Body of pancreas (tissue), 4 donors: Measurements from ENCODE around the gene DMAP1. TPM values are rescaled to one million over a fixed set of nuclear protein-coding genes. Genes with fewer than 3 reads are reported as not detected.

Experiments used
- ATAC-seq: fragments of 150-250 bp; one replicate; pipeline ENCODE4 v1.9.1; 2016
- DNase-seq, 4 donors: peaks; one replicate each; pipeline ENCODE4 v3.0.0-alpha.2; 2019
- H3K27ac ChIP-seq, 4 donors: fragments of 200-600 bp; sonication (generic); 1 replicate in 3 of 4; 2 replicates in 1 of 4; pipeline versions ENCODE4 v1.5.1 to v1.6.1; 2016 to 2019; ENCODE audit warnings: mild to moderate bottlenecking in 1 of 4, mixed read lengths in 1 of 4, moderate library complexity in 1 of 4
- H3K27me3 ChIP-seq, 2 donors: fragments of 200-600 bp; sonication (generic); one replicate each; pipeline ENCODE4 v1.6.0; 2016; ENCODE audit warnings: mild to moderate bottlenecking in 1 of 2
- H3K36me3 ChIP-seq, 2 donors: fragments of 200-600 bp; sonication (generic); replicated peaks in 1 of 2; 2 replicates each; pipeline ENCODE4 v1.5.1; 2016; ENCODE audit warnings: low read depth in 2 of 2; ENCODE audit not compliant: insufficient read depth in 1 of 2
- H3K4me1 ChIP-seq: fragments of 200-600 bp; sonication (generic); one replicate; pipeline ENCODE4 v1.6.0; 2016
- H3K4me3 ChIP-seq, 2 donors: fragments of 200-600 bp; sonication (generic); 1 replicate in 1 of 2; 2 replicates in 1 of 2; pipeline ENCODE4 v1.5.1; 2016 to 2019
- H3K9me3 ChIP-seq, 3 donors: fragments of 200-600 bp; sonication (generic); 1 replicate in 2 of 3; 2 replicates in 1 of 3; pipeline ENCODE4 v1.5.1; 2016
- POLR2A ChIP-seq, 3 donors: fragments of 450-650 bp; IDR thresholded peaks; one replicate each; pipeline ENCODE4 v1.6.1; 2016; ENCODE audit warnings: antibody characterized with exemption in 3 of 3, mild to moderate bottlenecking in 2 of 3
- WGBS, 2 donors: methylation state at CpG; one replicate each; pipeline ENCODE4 v1.1.5; 2017; 5-methylcytosine and 5-hydroxymethylcytosine counted together
- intact Hi-C: fragments of 100-400 bp; cut with DNase I; formaldehyde crosslinking; loops from one replicate; pipeline ENCODE4 v1.15.1; 2023
- total RNA-seq, 2 donors: library from RNA; depleted of rRNA; stranded (reverse); fragments of >200 nt; gene quantifications; one replicate each; pipeline ENCODE4 v1.1.0, GENCODE V29; 2016
- TF ChIP-seq, protein P1 (sequence below), 7 experiments: fragments of 450-650 bp in 4 of 7; fragments of 200-600 bp in 3 of 7; sonication (generic) in 3 of 7; IDR thresholded peaks; one replicate each; pipeline ENCODE4 v1.5.1; 2016 to 2019; ENCODE audit warnings: antibody characterized with exemption in 7 of 7

Gene DMAP1
- total RNA-seq, 2 donors from 2014 or later: 39.2 to 93.3 TPM

DNA sequence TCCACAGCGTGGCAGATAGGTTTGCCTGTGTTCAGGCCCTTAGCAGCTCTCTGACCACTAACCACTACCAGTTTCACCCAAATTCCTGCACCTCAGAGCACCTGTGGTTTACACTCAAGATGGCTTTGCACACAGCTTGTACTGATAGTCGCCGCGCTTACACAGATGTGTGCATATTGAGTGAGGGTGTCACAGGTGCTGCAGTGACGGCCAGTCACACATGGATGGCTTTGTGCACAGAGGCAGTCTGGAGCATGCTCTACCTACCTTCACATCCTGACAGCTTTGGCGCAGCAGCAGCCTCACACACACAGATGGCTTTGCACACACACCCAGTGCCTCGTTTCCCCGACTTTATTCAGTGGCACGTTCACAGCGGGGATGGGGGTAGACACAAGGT lies 7.5 kb downstream of the DMAP1 start:
- H3K36me3 ChIP-seq: peaks cover 0 to 32% of the 10 kb centered on the region in 2 donors
- H3K27me3 ChIP-seq: no peaks in the 10 kb centered on the region
- H3K27ac ChIP-seq: no peak overlapping the region
- DNase-seq (no peak), ATAC-seq (no peak)
- TF ChIP-seq, protein P1, sequence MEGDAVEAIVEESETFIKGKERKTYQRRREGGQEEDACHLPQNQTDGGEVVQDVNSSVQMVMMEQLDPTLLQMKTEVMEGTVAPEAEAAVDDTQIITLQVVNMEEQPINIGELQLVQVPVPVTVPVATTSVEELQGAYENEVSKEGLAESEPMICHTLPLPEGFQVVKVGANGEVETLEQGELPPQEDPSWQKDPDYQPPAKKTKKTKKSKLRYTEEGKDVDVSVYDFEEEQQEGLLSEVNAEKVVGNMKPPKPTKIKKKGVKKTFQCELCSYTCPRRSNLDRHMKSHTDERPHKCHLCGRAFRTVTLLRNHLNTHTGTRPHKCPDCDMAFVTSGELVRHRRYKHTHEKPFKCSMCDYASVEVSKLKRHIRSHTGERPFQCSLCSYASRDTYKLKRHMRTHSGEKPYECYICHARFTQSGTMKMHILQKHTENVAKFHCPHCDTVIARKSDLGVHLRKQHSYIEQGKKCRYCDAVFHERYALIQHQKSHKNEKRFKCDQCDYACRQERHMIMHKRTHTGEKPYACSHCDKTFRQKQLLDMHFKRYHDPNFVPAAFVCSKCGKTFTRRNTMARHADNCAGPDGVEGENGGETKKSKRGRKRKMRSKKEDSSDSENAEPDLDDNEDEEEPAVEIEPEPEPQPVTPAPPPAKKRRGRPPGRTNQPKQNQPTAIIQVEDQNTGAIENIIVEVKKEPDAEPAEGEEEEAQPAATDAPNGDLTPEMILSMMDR (IDR thresholded peaks at IDR 0.05): no peak
- TF ChIP-seq POLR2A (IDR thresholded peaks at IDR 0.05): no peak
- peaks cover 9% of the 10 kb centered on the region for H3K4me1 ChIP-seq
- WGBS, 2 donors: 69 to 78% methylated on average over 2 to 10 of the region's 10 CpGs
- H3K4me3 ChIP-seq: no peak overlapping the region
- intact Hi-C loops: loop anchor here (10.0 kb wide), 2 partner anchors 364 to 424 kb away; no protein-coding TSS in a partner anchor
- H3K9me3 ChIP-seq: no peaks in the 10 kb centered on the region

DNA sequence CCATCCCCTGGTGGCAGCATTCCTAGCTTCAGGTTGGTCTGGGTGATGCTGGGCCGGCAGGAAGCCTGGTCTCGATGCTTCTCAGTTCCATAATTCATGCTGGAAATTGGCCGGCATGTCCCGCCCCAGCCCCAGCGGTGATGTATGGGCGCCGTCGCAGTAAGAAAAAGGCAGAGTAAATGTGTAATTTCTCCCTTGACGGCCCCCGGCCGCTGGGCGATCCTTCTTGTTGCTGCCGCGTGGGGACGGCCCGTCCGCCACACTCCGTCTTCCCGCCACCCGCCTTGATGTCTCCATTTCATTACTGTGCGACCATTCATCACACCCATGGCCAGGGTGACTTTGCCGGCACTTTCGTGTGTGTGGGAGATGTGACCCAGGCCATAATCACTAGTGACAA lies 8.5 kb downstream of the DMAP1 start:
- TF ChIP-seq, protein P1 (IDR thresholded peaks at IDR 0.05): no peak
- no peak for TF ChIP-seq POLR2A (IDR thresholded peaks at IDR 0.05)
- intact Hi-C loops: loop anchor here (10.0 kb wide), 2 partner anchors 363 to 423 kb away; no protein-coding TSS in a partner anchor
- 89% methylated on average over 22 to 23 of the region's 23 CpGs for WGBS, 2 donors
- H3K4me3 ChIP-seq: no peak overlapping the region
- H3K27ac ChIP-seq: no peak overlapping the region
- ATAC-seq (no peak), DNase-seq (no peak)
- H3K36me3 ChIP-seq: peaks cover 0 to 28% of the 10 kb centered on the region in 2 donors
- no peaks in the 10 kb centered on the region for H3K9me3 ChIP-seq
- H3K27me3 ChIP-seq: no peaks in the 10 kb centered on the region
- H3K4me1 ChIP-seq: peaks cover 9% of the 10 kb centered on the region

DNA sequence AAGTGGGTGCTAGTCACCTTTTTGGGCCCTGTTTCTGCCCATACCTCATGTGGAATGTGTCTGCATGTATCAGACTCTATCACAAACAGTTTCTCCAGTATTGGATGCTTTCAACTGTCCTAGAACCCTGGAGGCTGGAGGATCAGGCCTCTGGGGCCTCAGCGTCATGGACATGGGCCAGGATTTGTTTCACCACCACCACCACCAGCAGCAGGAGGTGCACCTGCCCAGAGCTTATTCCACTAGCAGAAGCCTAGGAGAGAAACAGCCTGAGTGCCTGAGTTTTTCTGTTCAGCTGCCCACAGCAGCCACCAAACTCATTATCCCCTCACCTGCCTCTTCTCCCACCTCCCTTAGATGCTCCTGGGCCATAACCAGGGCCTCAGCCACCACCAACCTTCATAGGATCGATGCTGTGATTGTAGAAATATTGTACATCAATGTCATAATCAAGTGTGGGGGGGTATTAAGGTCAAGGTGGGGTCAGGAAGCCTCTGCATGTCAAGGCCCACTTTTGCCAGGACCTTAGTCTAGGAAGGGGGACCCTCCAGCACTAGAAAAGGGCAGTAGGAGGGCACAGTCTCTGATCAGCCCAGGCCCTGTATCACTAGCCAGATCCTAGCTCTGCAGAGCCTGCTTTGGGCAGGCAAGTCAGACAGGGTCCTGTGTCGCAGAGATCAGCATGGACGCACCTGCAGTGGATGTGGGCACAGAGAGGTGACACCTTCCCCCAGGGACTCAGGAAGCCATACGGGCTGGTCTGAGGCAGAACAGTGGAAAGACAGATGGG lies 9.3 kb downstream of the DMAP1 start:
- peaks cover 0 to 26% of the 10 kb centered on the region in 2 donors for H3K36me3 ChIP-seq
- H3K4me1 ChIP-seq: peaks cover 7% of the 10 kb centered on the region
- ATAC-seq (no peak), DNase-seq (no peak)
- intact Hi-C loops: loop anchor here (10.0 kb wide), 2 partner anchors 362 to 422 kb away; no protein-coding TSS in a partner anchor
- no peak overlapping the region for H3K27ac ChIP-seq
- H3K4me3 ChIP-seq: no peak overlapping the region
- no peaks in the 10 kb centered on the region for H3K27me3 ChIP-seq
- 45 to 70% methylated on average over 3 to 4 of the region's 5 CpGs for WGBS, 2 donors
- no peak for TF ChIP-seq POLR2A (IDR thresholded peaks at IDR 0.05)
- TF ChIP-seq, protein P1 (IDR thresholded peaks at IDR 0.05): no peak
- no peaks in the 10 kb centered on the region for H3K9me3 ChIP-seq

DNA sequence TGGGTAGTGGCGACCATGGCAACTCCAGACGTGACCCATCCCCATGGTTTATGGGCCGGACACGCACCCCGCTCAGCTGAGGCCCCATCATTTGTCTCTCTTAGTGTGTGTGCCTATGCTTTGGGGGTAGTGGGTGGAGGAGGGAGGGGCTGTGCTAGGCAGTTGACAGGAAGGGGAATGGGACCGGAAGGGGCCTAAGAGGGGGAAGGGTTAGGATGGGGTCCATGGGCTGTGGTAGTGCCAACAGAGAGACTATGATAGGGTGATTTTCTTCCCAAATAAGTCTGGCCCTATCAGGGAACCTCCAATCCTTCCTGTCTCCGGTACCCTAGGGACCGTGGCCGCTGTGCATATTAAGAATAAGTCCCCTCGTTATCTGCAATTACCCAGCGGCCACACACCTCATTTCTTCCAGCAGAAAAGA lies 9.9 kb downstream of the DMAP1 start:
- Histone ChIP-seq H3K4me3 (no peak overlapping the region), H3K27ac (no peak overlapping the region), H3K36me3 (peaks cover 0 to 26% of the 10 kb centered on the region in 2 donors), H3K9me3 (no peaks in the 10 kb centered on the region), H3K27me3 (no peaks in the 10 kb centered on the region), H3K4me1 (peaks cover 1% of the 10 kb centered on the region)
- TF ChIP-seq, protein P1 (IDR thresholded peaks at IDR 0.05): no peak
- no peak for TF ChIP-seq POLR2A (IDR thresholded peaks at IDR 0.05)
- ATAC-seq (no peak), DNase-seq (no peak)
- intact Hi-C loops: loop anchor here (10.0 kb wide), 2 partner anchors 362 to 422 kb away; no protein-coding TSS in a partner anchor
- 73 to 88% methylated on average over 11 of the region's 11 CpGs for WGBS, 2 donors
